Gastrocnemius medialis (tissue), 4 donors: ENCODE results near the gene DCP1A.

Source experiments
- CTCF ChIP-seq, 5 experiments: fragments of 450-650 bp in 3 of 5; fragments of 200-600 bp in 2 of 5; sonication (generic) in 2 of 5; IDR thresholded peaks in 4 of 5; conservative IDR thresholded peaks in 1 of 5; 1 replicate in 4 of 5; 2 replicates in 1 of 5; pipeline ENCODE4 v1.5.1; 2016 to 2019; ENCODE audit warnings: antibody characterized with exemption in 5 of 5, mild to moderate bottlenecking in 3 of 5, moderate library complexity in 3 of 5
- POLR2A ChIP-seq, 2 donors: fragments of 450-650 bp; IDR thresholded peaks; one replicate each; pipeline ENCODE4 v1.6.1; 2017; ENCODE audit warnings: antibody characterized with exemption in 2 of 2, mild to moderate bottlenecking in 2 of 2, moderate library complexity in 2 of 2

GRCh38 chr3:53264718-53265117, 82.6 kb downstream of the DCP1A start:
- TF ChIP-seq CTCF (IDR thresholded peaks at IDR 0.05 in 4 of 5, conservative IDR thresholded peaks at IDR 0.05 in 1 of 5), result no peak
- no peak for TF ChIP-seq POLR2A (IDR thresholded peaks at IDR 0.05)
